ENCODE measurements around the gene EPM2A.

The EPM2A gene

GRCh38 chr6:145670311-145670710 is 65.0 kb downstream of the EPM2A start:
- no peak for DNase-seq

- DNase-seq: peak; percentile 80
Measured at GRCh38 chr6:145669627-145670034, 65.7 kb downstream of the EPM2A start.

- no peak for DNase-seq
Measured at GRCh38 chr6:145668844-145669243, 66.5 kb downstream of the EPM2A start.

GRCh38 chr6:145660676-145661075 is 74.6 kb downstream of the EPM2A start:
- DNase-seq: no peak

- no peak for DNase-seq
Measured at GRCh38 chr6:145656128-145656527, 79.2 kb downstream of the EPM2A start.

- DNase-seq: no peak
Measured at GRCh38 chr6:145652572-145652971, 82.7 kb downstream of the EPM2A start.

- DNase-seq: no peak
Measured at GRCh38 chr6:145651988-145652387, 83.3 kb downstream of the EPM2A start.

GRCh38 chr6:145648149-145648548 is 87.2 kb downstream of the EPM2A start:
- DNase-seq: no peak

GRCh38 chr6:145647602-145648001 is 87.7 kb downstream of the EPM2A start:
- DNase-seq: no peak

- DNase-seq: no peak
Measured at GRCh38 chr6:145643760-145644159, 91.6 kb downstream of the EPM2A start.

- DNase-seq: peak; percentile 76
Measured at GRCh38 chr6:145633981-145634627, 101.2 kb downstream of the EPM2A start.

- no peak for DNase-seq
Measured at GRCh38 chr6:145632971-145633370, 102.3 kb downstream of the EPM2A start.

GRCh38 chr6:145631374-145631773 is 103.9 kb downstream of the EPM2A start:
- no peak for DNase-seq

- DNase-seq: no peak
Measured at GRCh38 chr6:145630598-145630997, 104.7 kb downstream of the EPM2A start.

GRCh38 chr6:145629478-145629877 is 105.8 kb downstream of the EPM2A start:
- no peak for DNase-seq

GRCh38 chr6:145627451-145627850 is 107.9 kb downstream of the EPM2A start:
- DNase-seq: no peak

- DNase-seq: no peak
Measured at GRCh38 chr6:145626857-145627256, 108.5 kb downstream of the EPM2A start.

- no peak for DNase-seq
Measured at GRCh38 chr6:145623231-145623630, 112.1 kb downstream of the EPM2A start.

GRCh38 chr6:145621776-145622175 is 113.5 kb downstream of the EPM2A start:
- no peak for DNase-seq

GRCh38 chr6:145620088-145620487 is 115.2 kb downstream of the EPM2A start:
- no peak for DNase-seq

- DNase-seq: no peak
Measured at GRCh38 chr6:145609521-145609920, 125.8 kb downstream of the EPM2A start.

- DNase-seq: no peak
Measured at GRCh38 chr6:145608850-145609249, 126.5 kb downstream of the EPM2A start.

GRCh38 chr6:145603991-145604390 is 131.3 kb downstream of the EPM2A start:
- DNase-seq: no peak

- no peak for DNase-seq
Measured at GRCh38 chr6:145603424-145603833, 131.9 kb downstream of the EPM2A start.

- DNase-seq: no peak
Measured at GRCh38 chr6:145602726-145603326, 132.5 kb downstream of the EPM2A start.

All from fibroblast of skin of scalp (primary cell).